ENCODE data around the gene FOXRED2.

The FOXRED2 gene

GRCh38 chr22:36470162-36470993, 36.5 kb downstream of the FOXRED2 start:
- DNase-seq (ENCODE audit: insufficient read length, low spot score) = peak; percentile 38
- FAIRE-seq = no peak
- peak; percentile 94 for TF ChIP-seq CTCF (IDR thresholded peaks at IDR 0.05; ENCODE audit: insufficient read depth, missing control alignments)

- DNase-seq (ENCODE audit: insufficient read length, low spot score) (no peak), FAIRE-seq (no peak)
- TF ChIP-seq CTCF (IDR thresholded peaks at IDR 0.05; ENCODE audit: insufficient read depth, missing control alignments) = no peak
Measured at GRCh38 chr22:36469094-36469710, 37.6 kb downstream of the FOXRED2 start.

GRCh38 chr22:36467946-36468345, 38.9 kb downstream of the FOXRED2 start:
- DNase-seq (ENCODE audit: insufficient read length, low spot score) = no peak
- FAIRE-seq = no peak
- no peak for TF ChIP-seq CTCF (IDR thresholded peaks at IDR 0.05; ENCODE audit: insufficient read depth, missing control alignments)

- FAIRE-seq (no peak), DNase-seq (ENCODE audit: insufficient read length, low spot score) (no peak)
- no peak for TF ChIP-seq CTCF (IDR thresholded peaks at IDR 0.05; ENCODE audit: insufficient read depth, missing control alignments)
Measured at GRCh38 chr22:36467042-36467810, 39.6 kb downstream of the FOXRED2 start.

- no peak for DNase-seq (ENCODE audit: insufficient read length, low spot score)
- FAIRE-seq = no peak
- no peak for TF ChIP-seq CTCF (IDR thresholded peaks at IDR 0.05; ENCODE audit: insufficient read depth, missing control alignments)
Measured at GRCh38 chr22:36466258-36466657, 40.6 kb downstream of the FOXRED2 start.

- DNase-seq (ENCODE audit: insufficient read length, low spot score) (no peak), FAIRE-seq (no peak)
- TF ChIP-seq CTCF (IDR thresholded peaks at IDR 0.05; ENCODE audit: insufficient read depth, missing control alignments) = no peak
Measured at GRCh38 chr22:36465232-36466021, 41.4 kb downstream of the FOXRED2 start.

Data from D721Med (cell line).